SIG-M5 (cell line): ENCODE data around the gene ST8SIA4.
"Not testable (repeated sequence)": the region's sequence is repeated elsewhere in the genome, so short reads cannot be mapped to it uniquely, and the experiment has no call there.

Experiments
- DNase-seq: peaks from one replicate; lab custom pipeline; 2025; lab: John Stamatoyannopoulos, UW

The ST8SIA4 gene

GRCh38 chr5:100828071-100828897, 74.8 kb downstream of the ST8SIA4 start:
- no peak for DNase-seq

GRCh38 chr5:100827481-100827889, 75.6 kb downstream of the ST8SIA4 start:
- no peak for DNase-seq

GRCh38 chr5:100826133-100826532, 76.9 kb downstream of the ST8SIA4 start:
- DNase-seq = no peak

- no peak for DNase-seq
Measured at GRCh38 chr5:100824635-100825034, 78.4 kb downstream of the ST8SIA4 start.

GRCh38 chr5:100823812-100824211, 79.3 kb downstream of the ST8SIA4 start:
- no peak for DNase-seq

GRCh38 chr5:100821751-100822150, 81.3 kb downstream of the ST8SIA4 start:
- no peak for DNase-seq

GRCh38 chr5:100818340-100818739, 84.7 kb downstream of the ST8SIA4 start:
- DNase-seq = no peak

- no peak for DNase-seq
Measured at GRCh38 chr5:100803397-100803796, 99.7 kb downstream of the ST8SIA4 start.

- DNase-seq = no peak
Measured at GRCh38 chr5:100802208-100802607, 100.9 kb downstream of the ST8SIA4 start.

- no peak for DNase-seq
Measured at GRCh38 chr5:100800562-100800961, 102.5 kb downstream of the ST8SIA4 start.

GRCh38 chr5:100799166-100799565, 103.9 kb downstream of the ST8SIA4 start:
- DNase-seq = no peak

GRCh38 chr5:100797861-100798260, 105.2 kb downstream of the ST8SIA4 start:
- no peak for DNase-seq

- DNase-seq = no peak
Measured at GRCh38 chr5:100796851-100797250, 106.2 kb downstream of the ST8SIA4 start.

GRCh38 chr5:100794844-100795243, 108.2 kb downstream of the ST8SIA4 start:
- no peak for DNase-seq

GRCh38 chr5:100794218-100794617, 108.9 kb downstream of the ST8SIA4 start:
- DNase-seq = no peak

- DNase-seq = no peak
Measured at GRCh38 chr5:100792781-100793180, 110.3 kb downstream of the ST8SIA4 start.

- DNase-seq = no peak
Measured at GRCh38 chr5:100791391-100791790, 111.7 kb downstream of the ST8SIA4 start.

GRCh38 chr5:100790951-100791350, 112.1 kb downstream of the ST8SIA4 start:
- no peak for DNase-seq

GRCh38 chr5:100790170-100790665, 112.9 kb downstream of the ST8SIA4 start:
- DNase-seq = no peak

GRCh38 chr5:100789694-100790093, 113.4 kb downstream of the ST8SIA4 start:
- DNase-seq = no peak

GRCh38 chr5:100788417-100788816, 114.7 kb downstream of the ST8SIA4 start:
- DNase-seq = no peak

- DNase-seq = no peak
Measured at GRCh38 chr5:100787648-100788047, 115.4 kb downstream of the ST8SIA4 start.

GRCh38 chr5:100785536-100785935, 117.5 kb downstream of the ST8SIA4 start:
- DNase-seq = not testable (repeated sequence)

GRCh38 chr5:100780376-100780870, 122.7 kb downstream of the ST8SIA4 start:
- peak; percentile 56 for DNase-seq
